NCI-H2196 (cell line): ENCODE data around the gene SLCO1B3.
"Not testable (repeated sequence)": the region's sequence is repeated elsewhere in the genome, so short reads cannot be mapped to it uniquely, and the experiment has no call there.

ENCODE experiments used
- DNase-seq: peaks from one replicate; lab custom pipeline; 2025; ENCODE audit not compliant: unreplicated experiment; lab: John Stamatoyannopoulos, UW

SLCO1B3 gene

DNA sequence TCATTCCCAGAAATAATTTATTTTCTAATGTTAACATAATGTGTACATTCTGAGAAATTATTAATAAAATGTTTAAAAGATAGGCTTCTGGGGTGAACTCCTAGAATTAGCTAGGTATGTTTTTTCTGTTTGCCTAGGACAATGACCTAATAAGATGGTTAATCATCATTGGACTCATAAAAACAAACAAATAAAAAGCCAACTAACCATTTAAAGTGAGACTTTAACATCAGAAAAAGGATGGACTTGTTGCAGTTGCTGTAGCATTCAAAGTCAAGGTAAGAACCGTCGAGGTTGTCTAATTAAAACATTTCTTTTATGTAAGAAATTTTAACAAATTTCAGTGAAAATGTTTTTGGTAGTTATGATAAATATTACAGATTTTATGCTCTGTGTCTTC is at the start of gene SLCO1B3:
TSS of gene SLCO1B3 (plus strand) at position 219 of the 400 bp plus-strand sequence. CDS start 5,034 bp downstream, outside the sequence.
- no peak for DNase-seq

- no peak for DNase-seq
Observed at GRCh38 chr12:20777420-20777819, 33.1 kb upstream of the SLCO1B3 start.

DNA sequence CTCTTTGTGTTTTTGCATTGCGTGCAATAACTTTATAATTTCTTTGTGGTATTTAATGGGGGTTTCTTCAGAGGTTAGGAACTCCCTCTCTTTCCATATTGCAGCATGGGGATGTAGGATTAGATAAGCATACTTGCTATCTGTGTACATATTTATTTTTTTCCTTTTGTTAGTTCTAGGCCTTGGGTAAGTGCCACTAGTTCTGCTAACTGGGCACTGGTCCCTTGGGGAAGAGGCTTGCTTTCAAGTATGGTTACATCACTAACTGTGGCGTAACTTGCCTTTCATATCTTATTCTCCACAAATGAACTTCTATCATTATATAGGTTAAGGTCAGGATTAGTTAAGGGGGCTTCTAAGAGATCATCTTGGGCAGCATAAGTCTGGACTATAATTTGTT is 31.5 kb upstream of the SLCO1B3 start:
- DNase-seq: no peak

DNA sequence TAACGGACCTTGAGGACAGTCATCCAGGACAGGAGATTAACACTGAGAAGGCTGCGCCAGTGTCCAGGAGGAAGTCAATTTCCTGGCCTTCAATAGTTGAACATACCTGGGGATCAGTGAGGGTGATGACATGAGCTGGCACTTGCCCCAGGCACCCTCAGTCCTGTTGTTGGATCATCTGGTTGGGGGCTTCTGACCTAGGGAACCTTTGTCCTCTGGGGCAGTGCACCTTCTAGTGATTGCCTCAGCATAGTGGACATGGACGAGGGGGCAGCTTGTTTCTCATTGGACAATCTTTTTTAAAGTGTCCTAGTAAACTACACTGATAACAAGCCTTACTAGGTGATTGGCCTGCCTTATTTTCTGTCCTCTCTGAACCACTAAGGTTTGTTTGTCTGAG is 30.5 kb upstream of the SLCO1B3 start:
- DNase-seq: not testable (repeated sequence)

- DNase-seq: not testable (repeated sequence)
Observed at GRCh38 chr12:20783796-20784357, 26.6 kb upstream of the SLCO1B3 start.

DNA sequence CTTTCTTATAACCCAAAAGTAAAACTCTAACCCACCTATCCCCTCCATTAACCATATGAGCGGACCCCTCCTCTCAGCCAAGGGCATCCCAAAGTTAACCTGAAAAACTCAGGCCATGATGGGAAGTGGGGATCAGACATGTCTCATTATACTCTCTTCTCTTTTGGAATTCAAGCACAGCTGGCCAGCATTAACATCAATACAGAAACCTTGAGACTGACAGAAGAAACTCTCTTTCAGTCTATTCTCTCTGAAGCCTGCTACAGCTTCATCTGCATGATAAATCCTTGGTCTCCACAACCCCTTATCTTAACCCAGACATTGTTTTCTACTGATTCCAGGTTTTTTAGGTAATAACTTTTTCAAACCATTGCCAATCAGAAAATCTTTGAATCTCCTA is 17.5 kb upstream of the SLCO1B3 start:
- no peak for DNase-seq

GRCh38 chr12:20798554-20798953 is 12.0 kb upstream of the SLCO1B3 start:
- peak; percentile 11 for DNase-seq

- DNase-seq: no peak
Observed at GRCh38 chr12:20800160-20800559, 10.3 kb upstream of the SLCO1B3 start.

- DNase-seq: no peak
Observed at GRCh38 chr12:20801035-20801434, 9.5 kb upstream of the SLCO1B3 start.

DNA sequence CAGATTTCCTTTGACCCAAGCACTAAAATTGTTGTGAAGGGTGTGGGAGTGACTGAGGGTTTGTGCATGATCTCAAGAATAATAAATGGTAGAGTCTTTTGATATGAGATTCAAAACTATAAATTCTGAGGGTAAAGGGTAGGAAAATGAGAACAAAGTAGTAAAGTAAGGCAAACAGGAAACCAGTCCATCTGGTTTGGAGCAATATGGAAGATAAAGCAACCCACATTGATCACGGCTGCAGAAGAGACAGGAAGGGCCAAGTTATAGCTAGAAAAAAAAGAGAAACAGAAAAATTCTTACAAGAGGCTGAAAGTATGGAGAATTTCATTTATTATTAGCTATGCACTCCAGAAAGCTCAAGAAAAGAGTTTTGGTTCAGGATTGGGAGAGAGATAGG is 4.6 kb upstream of the SLCO1B3 start:
- DNase-seq: no peak

- DNase-seq: no peak
Observed at GRCh38 chr12:20807192-20808080, 3.1 kb upstream of the SLCO1B3 start.

DNA sequence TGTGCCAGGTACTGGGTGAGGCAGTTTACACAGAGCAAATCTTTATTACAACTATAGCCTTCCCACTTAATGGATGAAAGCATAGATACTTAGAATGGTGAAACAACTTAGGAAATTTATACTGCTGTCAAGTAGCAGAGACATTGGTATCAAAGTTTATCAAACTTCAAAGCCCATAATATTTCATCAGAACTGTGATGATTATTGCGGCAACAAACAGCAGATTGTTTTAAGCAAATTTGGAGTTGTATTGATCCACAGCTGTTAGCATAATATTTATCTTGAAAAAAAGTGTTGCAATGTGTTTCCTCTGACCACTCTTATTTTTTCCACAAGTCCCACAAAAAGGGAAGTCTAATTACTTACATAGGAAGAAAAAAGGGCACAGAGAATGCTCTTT is 2.0 kb upstream of the SLCO1B3 start:
- DNase-seq: no peak

- DNase-seq: no peak
Observed at GRCh38 chr12:20815574-20815973, 5.1 kb downstream of the SLCO1B3 start.

DNA sequence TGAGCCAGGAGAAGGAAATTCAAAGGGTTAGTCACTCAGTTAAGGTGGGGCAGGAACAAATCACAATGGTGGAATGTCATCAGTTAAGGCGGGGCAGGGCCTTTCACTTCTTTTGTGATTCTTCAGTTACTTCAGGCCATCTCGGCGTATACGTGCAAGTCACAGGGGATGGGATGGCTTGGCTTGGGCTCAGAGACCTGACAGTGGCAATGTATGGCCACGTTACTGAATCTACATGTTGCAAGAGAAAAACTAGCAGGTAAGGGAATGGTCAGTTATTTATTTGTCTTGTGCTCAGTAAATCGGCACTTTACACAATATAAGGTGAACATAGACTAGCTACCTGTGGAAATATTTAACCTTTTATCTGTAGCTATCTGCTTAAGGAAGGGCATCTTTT is 11.9 kb downstream of the SLCO1B3 start:
- no peak for DNase-seq

- no peak for DNase-seq
Observed at GRCh38 chr12:20822925-20823324, 12.4 kb downstream of the SLCO1B3 start.

DNA sequence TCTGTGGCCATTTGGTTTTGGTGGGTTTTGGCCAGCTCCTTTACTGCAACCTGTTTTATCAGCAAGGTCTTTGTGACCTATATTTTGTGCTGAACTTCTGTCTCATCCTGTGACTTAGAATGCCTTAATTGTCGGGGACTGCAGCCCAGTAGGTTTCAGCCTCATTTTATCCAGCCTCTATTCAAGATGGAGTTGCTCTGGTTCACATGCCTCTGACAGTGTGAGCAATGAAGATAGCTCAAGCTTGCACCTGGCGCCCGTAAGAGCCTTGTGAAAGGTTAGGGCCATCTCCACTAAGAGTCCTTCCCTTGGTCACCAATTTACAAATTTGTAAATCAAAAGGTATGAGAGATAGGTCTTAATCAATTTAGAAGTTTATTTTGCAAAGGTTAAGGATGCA is 19.4 kb downstream of the SLCO1B3 start:
- no peak for DNase-seq

- DNase-seq: no peak
Observed at GRCh38 chr12:20830456-20830855, 20.0 kb downstream of the SLCO1B3 start.

DNA sequence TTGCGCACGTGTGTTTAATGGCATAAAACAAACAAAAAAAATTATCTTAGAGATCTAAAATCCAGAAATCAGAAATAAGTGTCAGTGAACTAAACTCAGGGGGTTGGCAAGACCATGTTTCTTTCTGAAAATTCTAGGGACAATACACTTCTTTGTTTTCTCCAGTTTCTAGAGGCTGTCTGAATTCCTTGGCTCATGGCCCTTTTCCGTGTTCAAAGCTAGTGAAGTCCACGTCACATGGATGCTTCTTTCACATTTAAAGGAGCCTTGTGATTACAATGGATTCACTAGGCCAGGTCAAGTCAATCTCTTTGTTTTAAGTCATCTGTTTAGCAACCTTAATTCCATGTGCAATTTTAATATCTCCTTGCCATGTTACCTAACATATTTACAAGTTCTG is 22.4 kb downstream of the SLCO1B3 start:
- DNase-seq: no peak

- DNase-seq: no peak
Observed at GRCh38 chr12:20852649-20853048, 42.1 kb downstream of the SLCO1B3 start.

- no peak for DNase-seq
Observed at GRCh38 chr12:20863056-20863455, 52.6 kb downstream of the SLCO1B3 start.

DNA sequence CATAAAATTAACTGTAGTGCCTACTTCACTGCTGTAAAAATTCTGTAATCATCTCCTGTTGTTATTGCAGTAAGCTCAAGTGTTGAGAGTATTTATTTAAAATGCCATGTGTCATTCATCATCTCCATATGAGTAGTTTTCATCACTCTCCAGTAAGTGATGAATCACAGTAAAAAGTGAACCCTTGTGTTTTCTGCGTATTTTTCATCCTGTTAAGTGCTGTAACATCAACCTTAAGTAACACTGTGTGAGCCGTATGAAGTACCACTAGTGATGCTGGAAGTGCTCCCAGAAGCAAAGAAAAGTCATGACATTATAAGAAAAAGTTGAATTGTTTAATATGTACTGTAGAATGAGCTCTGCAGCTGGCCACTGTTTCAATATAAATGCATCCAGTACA is 55.4 kb downstream of the SLCO1B3 start:
- no peak for DNase-seq

DNA sequence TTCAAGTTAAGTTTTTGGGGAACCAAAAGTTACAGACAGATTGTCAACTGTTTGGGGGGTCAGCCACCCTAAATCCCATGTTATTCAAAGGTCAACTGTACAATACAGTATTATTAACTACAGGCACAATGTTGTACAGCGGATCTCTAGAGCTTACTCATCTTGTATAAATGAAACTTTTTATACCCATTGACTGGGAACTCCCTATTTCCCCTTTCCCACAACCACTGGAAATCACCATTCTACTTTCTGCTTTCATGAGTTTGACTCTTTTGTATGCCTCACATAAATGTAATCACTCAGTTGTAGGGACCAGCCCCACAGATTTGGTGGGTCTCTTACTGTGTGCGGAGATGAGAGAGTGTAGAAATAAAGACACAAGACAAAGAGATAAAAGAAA is 57.8 kb downstream of the SLCO1B3 start:
- DNase-seq: no peak

GRCh38 chr12:20883288-20883687 is 72.8 kb downstream of the SLCO1B3 start:
- no peak for DNase-seq
